ENCODE data around the gene TGFB2.

The TGFB2 gene

GRCh38 chr1:218336328-218336727 lies 8.8 kb upstream of the TGFB2 start:
- DNase-seq = no peak

GRCh38 chr1:218339267-218339831 lies 5.8 kb upstream of the TGFB2 start:
- no peak for DNase-seq

DNA sequence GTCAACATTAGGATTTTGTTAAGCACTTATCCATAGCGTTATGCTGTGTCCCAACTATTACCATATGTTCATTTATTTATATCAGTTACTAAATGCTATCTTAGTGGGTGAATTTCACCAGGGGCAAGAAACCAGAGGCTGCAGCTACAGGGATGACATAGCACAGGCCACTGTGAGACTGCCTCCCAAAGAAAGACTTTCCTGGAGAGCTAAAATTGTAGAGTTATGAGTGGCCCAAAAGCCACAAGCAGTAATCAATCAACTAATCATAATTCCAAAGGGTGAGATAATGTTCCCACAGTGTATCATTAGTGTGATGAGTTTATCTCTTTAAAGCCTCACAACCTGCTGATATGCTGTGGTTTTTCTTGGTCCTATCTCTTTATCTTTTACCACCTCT lies 3.8 kb upstream of the TGFB2 start:
- DNase-seq = no peak

DNA sequence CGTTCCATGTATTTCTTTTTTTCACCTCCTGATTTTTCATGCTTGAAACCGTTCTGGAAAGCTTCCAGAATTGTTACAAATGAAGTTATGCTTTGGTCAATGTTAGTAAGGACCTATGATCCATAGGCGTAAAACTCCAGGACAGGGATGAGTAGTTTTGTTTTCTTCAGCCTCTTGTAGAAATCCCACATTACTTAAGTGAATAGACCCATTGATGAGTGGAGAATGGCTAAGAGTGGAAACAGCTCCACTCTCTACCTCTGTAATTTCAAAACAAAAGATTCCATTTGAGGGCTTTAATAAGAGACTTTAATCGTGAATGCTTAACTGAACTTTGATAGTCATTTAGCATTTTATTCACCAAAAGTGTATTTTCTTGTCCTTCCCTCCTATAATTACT lies 3.0 kb upstream of the TGFB2 start:
- no peak for DNase-seq

DNA sequence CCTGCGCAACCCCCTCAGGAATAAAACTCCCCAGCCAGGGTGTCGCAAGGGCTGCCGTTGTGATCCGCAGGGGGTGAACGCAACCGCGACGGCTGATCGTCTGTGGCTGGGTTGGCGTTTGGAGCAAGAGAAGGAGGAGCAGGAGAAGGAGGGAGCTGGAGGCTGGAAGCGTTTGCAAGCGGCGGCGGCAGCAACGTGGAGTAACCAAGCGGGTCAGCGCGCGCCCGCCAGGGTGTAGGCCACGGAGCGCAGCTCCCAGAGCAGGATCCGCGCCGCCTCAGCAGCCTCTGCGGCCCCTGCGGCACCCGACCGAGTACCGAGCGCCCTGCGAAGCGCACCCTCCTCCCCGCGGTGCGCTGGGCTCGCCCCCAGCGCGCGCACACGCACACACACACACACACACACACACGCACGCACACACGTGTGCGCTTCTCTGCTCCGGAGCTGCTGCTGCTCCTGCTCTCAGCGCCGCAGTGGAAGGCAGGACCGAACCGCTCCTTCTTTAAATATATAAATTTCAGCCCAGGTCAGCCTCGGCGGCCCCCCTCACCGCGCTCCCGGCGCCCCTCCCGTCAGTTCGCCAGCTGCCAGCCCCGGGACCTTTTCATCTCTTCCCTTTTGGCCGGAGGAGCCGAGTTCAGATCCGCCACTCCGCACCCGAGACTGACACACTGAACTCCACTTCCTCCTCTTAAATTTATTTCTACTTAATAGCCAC lies 696 bp downstream of the TGFB2 start:
- peak; percentile 16 for DNase-seq

GRCh38 chr1:218346391-218347204 lies 1.5 kb downstream of the TGFB2 start:
- no peak for DNase-seq

DNA sequence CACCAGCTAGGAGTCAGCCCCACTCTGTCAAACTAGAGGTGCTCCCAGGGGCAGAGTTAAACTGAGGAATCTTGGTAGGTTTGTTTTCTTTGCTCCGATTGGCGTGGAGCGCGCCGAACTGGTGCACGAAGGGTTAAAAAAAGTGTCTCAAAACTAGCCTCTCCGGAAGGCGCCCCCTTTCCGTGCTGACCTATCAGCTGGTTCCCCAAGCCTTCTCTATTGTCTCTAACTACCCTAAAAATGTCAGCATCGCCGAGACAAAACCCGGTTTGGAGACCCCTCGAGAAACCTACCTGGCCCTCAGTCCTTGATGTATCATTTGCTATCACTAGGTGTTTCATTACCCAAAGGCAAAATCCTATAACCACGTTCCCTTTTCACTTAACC lies 2.2 kb downstream of the TGFB2 start:
- DNase-seq = no peak

DNA sequence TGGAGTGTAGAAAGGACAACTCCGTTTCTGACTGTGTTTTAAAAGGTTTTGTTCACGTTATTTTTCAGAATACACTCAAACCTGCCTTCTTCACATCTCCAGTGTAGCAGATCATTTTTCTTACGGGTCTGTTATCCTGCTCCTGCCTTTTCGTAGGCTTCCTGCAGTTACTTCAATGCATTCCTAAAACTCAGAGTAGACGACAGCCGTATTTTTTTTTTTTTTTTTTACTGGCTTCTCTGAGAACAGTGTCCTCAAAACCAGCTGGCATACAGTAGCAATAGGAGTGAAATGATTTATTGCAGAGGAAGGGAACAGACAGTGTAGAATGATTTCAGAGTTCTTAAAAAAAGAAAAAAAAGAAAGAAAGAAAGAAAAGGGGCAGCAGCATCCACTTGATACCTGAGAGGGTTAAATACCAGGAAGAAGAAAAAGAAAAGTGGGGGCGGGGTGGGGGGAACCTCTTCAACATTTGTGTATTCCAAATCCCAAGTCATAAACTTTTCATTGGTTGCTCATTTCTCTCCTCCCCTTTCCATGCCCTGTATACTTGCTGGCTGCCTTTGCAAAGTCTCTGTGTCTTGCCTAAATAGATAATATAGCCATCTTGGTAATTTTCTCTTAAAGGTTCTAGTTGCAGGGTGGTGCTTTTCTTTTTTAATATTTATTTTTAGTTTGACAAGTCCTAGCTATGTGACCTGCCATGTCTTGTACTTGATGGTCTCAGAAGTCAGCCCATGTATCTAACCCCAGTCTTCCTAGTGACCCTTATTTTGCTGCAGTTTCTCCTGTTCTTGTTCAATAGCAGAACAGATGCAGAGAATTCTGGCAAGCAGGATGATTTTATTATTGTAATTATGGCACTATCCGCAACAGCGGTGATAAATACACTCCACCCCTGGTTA lies 2.8 kb downstream of the TGFB2 start:
- DNase-seq = no peak

DNA sequence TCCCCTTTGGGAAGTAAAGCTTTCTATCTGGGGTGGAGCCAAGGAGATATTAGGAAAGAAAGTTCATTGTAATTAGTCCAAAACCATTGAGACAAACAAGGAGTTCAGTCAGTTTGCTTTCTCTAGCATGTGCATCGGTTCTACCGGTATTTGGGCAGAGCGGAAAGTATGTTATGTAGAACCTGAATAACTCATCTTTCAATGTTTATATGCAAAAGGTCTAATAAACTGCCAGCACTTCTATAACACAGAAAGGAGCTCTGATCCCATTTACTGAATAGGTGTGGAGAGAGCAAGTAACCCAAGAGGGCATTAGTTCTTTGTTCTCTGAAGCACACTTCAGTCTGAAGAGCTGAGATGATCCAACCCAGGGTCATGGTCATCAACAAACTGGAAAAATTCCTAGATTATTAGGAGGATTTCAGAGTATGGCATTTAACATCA lies 3.5 kb downstream of the TGFB2 start:
- DNase-seq = no peak

GRCh38 chr1:218349348-218350034 lies 4.4 kb downstream of the TGFB2 start:
- DNase-seq = no peak

DNA sequence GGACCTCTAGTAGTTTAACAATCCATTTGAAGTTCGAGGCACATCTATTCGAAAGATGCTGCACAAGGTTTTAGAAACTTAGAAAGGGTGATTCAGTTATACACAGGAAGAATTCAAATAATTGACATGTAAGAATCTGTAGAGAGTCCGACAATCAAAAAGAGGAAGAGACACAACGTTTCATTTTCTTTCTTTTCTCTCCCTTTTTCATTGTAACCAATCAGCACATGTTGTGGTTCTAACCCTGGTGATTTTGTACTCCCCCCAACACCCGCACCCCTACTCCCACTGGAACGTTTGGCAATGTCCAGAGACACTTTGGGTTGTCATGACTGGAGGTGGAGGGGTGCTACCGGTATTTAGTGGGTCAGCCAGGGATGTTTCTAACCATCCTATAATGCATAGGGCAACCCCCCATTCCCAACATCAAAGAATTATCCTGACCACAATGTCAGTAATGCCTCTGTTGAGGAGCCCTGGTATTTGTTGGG lies 4.9 kb downstream of the TGFB2 start:
- DNase-seq = no peak

DNA sequence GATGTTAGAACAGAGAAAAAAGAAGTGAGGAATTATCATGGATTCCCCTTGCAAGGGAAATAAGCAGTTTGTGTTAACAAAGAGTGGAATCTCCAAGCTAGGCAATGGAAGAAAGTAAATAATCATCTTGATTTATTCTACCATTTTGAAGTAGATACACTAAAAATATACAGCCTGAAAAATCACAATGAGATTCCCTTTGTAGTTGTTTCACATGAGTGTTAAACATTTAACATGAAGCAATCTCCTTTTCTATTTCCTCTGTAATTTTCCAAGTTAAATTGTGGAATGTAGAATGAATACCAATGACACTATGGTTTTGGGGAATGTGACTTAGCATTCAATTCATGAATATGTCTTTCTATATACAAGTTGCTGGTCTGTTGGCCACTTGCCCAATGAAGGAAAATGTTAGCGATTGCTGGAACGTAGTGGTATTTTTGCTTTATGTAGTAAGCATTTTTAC lies 5.7 kb downstream of the TGFB2 start:
- DNase-seq = no peak

DNA sequence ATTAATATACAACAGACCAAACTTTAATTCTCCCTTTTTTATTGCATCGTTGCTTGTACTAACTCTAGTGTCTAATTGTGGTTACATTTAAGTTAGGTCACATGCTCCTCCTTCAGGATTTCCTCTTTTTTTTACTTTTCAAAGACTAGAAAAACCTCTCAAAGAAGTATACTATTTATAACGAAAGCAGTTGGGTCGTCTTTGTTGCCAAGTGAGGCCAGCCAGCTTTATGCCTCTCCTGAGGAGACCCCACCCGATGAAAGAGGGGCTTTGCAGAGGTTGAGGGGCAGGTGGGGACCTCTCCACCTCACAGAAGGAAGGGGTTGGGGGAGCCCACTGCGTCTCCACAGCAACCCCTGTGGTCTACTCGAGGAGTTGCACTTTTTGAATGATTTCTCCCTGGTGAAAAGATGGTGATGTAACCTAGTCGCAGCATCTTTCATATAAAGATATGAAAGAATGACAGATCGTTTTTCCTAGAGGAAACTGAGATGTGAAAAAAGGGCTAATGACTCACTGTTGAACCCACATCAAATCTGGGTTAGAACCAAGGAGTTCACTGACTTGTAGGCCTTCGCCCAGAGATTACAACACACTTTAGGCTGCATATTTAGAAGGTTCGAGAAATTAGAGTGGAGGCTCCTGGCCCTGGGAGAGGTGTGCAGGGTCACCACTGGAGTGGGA lies 6.4 kb downstream of the TGFB2 start:
- DNase-seq = no peak

GRCh38 chr1:218352075-218352438 lies 6.9 kb downstream of the TGFB2 start:
- no peak for DNase-seq

DNA sequence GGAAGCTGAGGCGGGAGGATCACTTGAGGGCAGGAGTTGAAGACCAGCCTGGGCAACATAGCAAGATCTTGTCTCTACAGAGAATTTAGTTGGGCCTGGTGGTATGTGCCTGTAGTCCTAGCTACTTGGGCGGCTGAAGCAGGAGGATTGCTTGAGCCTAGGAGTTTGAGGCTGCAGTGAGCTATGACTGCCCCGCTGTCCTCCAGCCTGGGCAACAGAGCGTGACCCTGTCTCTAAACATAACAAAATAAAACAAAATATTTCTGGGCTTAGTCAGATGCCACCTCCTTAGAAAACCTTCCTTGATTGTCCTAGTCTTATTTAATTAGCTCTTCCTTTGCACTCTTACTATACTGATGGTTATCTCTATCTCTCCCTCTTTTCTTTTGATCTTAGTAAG lies 8.5 kb downstream of the TGFB2 start:
- DNase-seq = no peak

DNA sequence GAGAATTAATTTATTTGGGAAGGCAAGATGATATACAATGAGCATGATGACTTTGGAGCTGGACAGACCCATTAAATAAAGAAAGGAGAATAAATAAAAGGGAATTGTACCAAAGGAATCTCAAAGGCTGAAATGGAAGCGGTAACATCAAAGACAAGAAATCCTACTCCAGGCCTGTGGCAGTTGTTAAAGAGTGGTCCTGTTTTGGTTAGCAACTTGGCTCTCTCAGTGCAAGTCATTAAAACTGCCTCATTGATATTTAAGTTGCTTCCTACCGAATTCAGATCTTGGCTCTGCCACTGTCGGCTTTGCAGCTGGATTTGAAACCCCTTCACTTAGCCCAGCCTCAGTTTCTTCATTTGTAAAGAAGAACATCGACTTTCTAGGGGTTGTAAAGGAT lies 10.1 kb downstream of the TGFB2 start:
- no peak for DNase-seq

DNA sequence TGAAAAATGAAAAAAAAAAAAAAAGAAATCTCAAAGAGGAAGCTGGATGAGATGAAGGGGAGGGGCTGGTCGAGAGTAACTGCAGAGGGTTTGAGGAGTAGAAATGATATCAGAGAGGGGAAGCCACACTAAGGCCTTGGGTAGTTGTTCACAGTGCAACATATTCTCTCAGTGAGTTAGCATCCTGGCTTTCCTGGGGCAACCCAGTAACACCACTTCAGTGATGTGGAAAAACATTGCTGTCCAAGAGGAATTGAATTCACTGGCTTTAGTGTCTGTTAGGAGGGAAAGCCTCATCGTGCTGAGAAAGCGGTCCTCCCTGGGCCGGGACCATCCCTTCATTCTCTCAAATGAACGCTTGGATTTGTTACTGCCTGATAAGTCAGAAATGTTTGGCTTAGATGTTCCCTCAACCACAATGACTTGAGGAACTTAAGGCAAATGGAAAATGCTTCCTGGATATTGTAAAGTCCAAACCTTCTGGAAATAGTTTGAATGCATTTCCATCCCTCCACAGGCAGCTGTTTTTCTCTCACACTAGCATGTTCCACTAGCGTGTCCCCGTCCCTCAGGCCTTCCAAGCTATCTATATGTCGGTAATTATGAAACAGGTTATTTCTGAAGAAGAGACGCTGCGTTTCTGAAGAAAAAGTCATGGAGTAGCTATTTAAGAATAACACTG lies 12.2 kb downstream of the TGFB2 start:
- no peak for DNase-seq

- DNase-seq = no peak
Measured at GRCh38 chr1:218357893-218358232, 12.7 kb downstream of the TGFB2 start.

DNA sequence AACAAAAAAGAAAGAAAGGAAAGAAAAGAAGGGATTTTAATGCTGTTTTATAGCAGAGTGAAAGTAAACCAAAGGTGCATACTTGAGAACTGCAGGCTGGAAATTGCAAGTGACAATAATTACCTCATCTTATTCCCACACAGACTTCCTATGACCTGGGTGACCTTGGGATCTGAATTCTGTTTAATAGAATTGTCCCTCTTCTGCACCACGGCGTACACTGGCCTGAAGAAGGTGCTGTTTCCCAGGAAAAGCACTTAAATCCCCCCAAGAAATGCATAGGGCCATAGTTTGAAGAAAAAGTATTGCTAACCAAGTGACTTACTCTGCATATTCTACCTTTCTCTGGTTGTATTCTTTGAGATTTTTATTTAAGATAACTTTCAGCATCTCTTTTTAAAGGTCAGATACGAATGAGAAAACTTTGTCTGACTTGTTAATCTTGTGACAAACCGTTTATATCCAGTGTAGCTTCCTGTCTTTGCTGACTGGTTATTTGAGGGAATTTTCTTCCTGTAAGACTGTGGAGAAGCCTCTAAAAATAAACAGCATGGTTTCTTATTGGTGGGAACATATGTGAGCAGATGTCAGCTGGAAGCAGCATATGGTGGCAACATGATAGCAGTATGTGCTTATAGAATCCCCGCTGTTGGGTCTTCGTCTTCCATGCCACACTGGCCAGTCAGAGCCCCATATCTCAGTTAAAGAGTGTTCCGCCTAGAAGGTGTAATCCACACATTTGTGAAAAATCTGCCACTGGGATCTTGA lies 16.3 kb downstream of the TGFB2 start:
- DNase-seq = no peak

- no peak for DNase-seq
Measured at GRCh38 chr1:218362418-218363076, 17.4 kb downstream of the TGFB2 start.

Measured in DMS79 treated with DMSO at 0.1 percent for 48 hours (cell line).